Stimulated activated CD4-positive, alpha-beta T cell treated with anti-CD3 and anti-CD28 coated beads, Interleukin-15, amount 100 ng/mL, for 48 hours (primary cell): ENCODE measurements around the gene TMOD3.
"Not testable (repeated sequence)": the region's sequence is repeated elsewhere in the genome, so short reads cannot be mapped to it uniquely, and the experiment has no call there.

ENCODE experiments used
- DNase-seq, 2 donors: peaks; one replicate each; pipeline ENCODE4 v3.0.0-alpha.2; 2020; ENCODE audit warnings: low read depth in 2 of 2

Gene TMOD3

DNA sequence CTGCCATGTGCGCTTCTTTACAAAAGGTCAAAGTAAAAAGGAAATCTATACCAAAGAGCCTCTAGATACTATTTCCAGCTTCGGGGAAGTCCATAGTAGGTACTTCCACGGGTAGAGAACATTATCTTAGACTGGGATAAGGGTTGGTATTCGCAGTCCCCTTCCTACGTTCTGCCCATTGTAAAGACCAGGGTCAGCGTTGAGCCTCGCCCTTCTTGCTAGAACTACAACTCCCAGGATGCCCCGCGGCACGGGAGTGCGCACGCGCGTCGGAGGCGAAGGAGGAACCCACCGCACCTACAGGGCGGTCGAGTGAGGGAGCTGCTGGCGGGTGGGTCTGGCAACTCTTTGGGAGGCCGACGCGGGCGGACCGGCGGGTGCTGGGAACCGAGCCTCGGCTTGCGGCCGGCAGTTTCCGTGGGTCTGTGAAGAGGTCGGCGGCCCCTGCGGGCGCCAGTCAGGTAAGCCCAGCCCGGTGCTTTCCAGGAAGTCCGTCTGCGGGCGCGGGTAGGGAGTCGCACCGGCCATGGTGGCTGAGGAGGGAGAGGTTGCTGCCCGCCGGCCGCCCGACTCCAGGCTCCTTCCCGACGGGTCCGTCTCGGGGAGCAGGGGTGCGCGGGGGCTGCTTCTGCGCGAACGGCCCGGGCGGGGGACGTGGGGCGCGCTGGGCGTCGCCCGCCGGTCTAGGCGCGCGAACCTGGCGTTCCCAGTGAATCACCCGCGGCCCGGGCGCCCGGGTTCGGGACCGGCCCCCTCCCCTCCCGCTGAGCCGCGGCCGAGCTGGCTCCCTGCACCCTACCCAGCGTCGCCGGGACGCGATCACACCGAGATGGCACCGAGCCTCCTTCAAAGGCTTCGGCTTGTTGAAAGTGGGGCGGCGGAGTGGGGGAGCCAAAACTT, at the start of gene TMOD3:
TMOD3 (plus strand) TSS at position 278 of the 900 bp plus-strand sequence. CDS start 33,232 bp downstream, outside the sequence.
- DNase-seq, result peak; percentile 82 to 85

DNA sequence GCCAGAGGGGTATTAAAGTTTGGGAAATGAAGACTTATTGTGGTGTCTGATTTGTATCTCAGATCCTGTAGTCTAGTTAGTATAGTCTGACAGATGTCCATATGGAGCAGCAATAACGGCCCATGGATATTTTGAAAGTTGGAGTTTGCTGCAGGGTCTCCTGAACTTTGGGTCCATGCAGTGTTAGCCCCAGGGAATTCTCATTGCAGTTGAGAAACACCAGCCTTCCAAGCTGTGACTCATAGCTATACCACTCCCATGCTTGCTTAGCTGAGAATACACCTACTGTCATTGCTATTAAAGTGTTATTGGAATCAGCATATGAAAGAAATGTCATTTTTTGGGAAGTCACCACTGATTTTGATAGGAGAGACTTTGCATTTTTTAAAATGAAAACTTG, 48.8 kb upstream of the TMOD3 start:
- no peak for DNase-seq

DNA sequence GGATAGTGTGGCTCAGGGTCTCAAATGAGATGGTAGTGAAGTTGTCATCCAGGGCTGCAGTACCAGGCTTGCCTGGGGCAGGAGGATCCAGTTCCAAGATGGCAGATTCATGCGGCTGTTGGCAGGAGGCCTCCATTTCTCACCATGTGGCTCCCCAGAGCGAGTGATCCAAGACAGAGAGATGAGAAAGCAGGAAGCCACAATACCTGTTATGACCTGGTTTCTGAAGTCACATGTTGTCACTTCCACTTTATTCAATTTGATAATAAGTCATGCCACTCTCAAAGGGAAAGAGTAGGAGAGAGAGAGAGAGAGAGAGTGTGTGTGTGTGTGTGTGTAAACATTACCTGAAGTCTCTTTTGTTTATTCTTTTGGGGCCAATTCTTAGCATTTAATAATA, 47.9 kb upstream of the TMOD3 start:
- no peak for DNase-seq

DNA sequence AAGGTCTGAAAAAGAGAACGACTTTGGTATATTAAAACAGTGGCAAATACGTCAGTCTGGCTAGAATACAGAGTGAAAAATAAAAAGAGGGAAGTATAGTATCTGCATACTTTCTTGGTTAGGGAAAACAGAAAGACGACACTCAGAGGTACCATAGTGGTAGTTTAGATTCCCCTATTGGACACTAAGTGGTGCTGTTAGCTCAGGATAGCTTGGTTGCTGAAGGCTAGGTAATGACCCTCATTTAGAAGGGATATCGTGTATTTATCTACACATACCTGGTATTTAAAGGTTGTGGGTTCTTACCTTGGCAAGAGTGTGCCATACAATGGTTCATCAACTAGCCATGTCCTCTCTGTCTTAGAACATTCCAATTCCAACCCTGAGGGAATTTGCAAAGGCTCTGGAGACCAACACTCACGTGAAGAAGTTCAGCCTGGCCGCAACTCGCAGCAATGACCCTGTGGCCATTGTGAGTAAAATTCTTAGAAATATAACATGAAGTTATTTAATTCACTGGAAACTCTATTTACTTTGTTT, 47.0 kb upstream of the TMOD3 start:
- DNase-seq, result no peak

DNA sequence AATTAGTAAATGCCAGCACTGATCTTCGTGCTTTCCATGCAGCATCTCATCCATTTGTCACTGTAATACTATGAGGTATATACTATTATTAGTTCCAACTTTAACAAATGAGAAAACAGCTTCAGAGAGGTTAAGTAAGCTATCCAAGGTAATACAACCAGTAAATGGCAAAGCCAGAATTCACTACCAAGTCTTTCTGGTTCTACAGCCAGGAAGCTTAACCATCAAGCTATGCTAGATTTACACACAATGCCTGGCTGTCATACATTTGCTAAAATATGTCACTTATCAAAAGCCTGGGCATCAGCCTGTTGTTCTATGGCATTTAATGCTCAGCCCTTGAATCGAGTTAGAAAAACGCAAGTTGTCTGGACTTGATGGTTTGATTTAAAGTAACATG, 45.5 kb upstream of the TMOD3 start:
- DNase-seq, result no peak

DNA sequence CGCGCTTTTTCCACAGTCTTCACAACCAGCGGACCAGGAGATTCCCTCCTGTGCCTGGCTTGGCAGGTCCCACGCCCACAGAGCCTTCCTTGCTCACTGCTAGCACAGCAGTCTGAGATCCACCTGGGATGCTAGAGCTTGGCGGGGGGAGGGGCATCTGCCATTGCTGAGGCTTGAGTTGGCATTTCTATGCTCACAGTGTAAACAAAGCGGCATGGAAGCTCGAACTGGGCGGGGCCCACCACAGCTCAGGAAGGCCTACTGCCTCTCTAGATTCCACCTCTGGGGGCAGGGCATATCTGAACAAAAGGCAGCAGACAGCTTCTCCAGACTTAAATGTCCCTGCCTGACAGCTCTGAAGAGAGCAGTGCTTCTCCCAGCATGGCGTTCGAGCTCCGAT, 42.3 kb upstream of the TMOD3 start:
- not testable (repeated sequence) for DNase-seq

DNA sequence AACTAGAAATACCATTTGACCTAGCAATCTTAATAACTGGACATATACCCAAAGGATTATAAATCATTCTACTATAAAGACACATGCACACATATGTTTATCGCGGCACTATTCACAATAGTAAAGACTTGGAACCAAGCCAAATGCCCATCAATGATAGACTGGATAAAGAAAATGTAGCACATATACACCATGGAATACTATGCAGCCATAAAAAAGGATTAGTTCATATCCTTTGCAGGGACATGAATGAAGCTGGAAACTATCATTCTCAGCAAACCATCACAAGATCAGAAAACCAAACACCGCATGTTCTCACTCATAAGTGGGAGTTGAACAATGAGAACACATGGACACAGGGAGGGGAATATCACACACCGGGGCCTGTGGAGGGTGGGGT, 37.0 kb upstream of the TMOD3 start:
- not testable (repeated sequence) for DNase-seq

DNA sequence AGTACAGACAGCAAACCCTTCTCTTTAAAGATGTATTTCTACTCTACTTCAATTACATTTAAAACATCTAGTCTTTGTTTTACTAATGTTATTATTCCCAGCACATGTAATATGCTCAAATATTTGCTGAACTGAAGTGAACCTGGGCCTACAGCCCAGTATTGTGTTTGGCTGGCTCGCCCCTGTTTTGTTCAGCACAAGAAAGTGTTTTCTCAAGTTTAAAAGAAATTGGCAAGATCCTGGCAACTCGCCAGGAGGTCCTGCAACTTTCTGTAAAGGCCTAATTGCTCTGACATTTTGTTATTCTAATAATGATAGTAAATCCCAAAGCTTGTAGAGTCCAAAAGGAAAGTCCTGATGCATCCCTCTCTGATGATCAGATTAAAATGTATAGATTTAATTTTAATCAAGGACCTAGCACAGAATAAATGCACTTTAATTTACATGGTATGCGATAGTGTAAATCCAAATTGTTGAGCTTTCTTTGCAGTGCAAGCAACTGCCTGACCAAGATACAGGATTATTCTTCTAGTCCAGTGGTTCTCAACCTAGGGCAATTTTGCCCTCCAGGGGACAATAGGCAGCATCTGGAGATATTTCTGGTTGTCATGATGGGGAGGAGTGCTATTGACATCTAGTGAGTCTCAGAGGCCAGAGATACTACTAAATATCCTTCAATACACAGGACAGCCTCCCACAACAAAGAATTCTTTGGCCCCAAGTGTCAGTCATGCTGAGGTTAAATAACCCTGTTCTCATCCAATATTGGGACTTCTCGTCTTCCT, 35.7 kb upstream of the TMOD3 start:
- no peak for DNase-seq

DNA sequence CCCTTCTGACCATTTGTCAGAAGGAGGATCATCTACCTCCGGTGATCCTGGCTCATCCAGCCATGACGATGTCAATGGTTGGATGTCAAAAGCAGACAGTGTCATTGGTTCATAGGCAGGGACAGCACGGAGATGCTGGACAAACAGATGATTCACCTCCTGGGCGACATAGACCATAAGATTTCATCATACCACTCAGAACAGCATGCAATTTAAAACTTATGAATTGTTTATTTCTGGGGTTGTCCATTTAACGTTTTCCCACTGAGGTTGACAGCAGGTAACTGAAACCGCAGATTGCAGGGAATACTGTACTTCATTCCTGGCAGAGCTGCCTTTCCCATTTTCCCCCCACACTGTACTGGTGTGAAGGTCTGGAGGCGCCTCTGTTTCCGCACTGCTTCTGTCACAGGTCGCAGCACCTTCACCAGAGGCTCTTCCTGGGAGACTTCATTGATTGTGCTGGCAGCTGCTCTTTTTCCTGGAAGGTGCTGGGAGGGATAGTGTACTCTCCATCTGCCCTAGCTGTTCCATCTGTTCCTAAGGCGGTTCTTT, 32.5 kb upstream of the TMOD3 start:
- no peak for DNase-seq

DNA sequence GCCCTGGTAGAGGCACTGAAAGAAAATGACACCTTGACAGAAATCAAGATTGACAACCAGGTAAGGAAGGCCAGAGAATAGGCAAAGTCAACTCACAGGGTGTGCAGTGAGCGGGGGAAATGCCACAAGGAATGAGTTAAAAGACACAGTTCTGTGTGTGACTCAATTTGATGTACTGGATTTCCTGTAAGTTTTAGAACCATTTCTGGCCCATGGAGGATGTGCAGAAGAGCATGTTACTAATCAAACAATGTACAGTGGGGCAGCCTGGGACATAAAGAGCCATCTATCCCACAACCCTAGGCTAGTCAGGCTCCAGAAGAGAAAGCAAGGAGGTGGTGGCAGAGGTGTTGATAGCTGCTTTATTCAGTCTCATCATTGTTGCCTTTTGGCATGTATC, 31.2 kb upstream of the TMOD3 start:
- no peak for DNase-seq

DNA sequence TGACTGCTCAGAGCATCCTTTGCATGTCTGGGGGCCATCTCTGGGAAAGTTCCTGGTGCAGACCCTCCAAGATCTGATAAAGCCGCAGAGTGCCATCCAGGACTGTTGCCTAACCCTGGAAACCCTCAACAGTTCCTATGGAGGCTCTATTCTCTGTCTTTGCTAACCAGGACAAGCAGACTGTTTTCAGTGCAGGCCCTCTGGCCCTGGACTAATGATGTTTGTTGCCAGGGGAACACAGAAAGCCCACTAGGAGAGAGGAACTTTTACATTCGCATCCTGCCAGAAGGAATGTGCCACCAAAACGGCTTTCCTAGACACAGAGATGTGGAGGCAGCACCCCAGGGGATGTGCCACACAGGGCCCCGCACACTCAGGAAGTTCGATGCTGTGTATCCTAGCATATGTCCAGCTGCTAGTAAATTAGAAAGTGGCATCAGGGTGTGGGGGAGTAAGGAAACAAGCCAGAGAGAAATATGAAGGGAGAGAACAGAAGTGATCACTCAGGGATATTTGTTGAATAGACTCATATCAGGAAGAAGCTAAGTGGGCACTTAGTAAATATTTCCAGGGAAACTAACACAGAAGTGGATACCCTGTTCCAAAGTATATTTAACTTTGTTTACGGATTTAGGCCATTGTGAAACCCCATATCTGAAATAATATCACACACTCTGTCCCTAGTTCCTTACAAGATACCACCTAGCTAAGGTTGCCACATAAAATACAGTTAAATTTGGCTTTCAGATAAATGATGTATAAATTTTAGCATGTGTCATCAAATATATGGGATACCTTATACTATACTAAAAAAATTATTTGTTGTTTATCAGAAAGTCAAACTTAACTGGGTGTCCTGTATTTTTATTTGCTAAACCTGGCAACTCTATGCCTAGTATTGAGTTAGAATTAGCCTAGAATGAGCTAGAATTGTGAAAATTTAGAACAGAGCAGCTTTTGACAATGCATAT, 29.9 kb upstream of the TMOD3 start:
- no peak for DNase-seq

DNA sequence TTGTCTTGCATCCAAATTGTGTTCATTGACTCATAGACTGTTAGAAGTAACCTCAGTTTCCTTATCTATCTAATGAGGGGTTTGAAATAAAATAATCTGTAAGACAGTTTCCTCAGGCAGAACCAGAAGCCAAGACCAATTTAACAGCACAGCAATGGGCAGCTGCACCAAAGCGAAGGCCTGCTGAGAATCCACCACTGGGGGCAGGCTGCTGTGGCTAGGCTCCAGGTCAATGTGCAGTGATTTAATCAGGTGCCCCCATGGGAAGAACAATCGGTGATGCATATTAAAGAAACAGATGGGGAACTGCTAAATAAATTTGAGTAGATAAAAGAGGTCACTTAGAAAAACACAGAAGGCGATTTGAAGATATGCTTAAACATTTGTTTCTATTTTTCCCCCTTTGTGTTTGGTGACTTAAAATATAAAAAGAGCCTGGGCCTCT, 28.0 kb upstream of the TMOD3 start:
- DNase-seq, result no peak

DNA sequence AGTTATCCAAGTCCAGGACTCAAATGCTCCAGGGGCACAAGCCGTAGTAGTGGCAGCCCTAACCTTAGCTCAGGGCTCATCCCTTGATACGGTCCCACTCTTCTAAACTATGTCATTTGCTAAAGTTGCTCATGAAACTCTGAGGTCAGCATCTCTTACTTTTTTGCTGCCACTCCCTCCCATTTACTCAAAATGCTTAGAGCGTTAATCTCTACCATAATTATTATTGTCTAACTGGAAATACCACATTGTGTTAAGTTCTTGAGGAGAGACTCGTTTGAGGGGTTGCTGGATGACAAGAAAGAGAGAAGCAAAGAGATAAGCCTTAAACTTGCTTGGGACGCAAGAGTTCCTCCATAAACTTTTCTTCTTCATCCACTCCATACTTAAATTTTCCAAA, 26.9 kb upstream of the TMOD3 start:
- DNase-seq, result no peak

DNA sequence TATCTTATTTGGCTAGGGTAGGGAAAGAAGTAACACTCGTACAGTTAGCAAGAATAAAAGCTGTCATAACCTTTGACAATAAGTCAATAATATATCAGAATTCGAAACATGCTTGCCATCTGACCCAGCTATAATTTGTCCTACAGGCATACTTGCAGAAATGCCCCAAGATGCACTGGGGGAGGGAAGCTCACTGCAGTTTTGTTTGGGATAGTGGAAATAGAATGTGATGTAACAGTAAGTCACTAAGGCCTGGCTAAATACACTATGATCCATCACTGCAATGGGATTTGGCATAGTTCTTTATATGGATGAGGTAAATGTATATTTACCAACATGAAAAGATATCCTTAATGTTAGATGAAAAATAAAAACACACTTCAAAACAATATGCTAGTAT, 25.5 kb upstream of the TMOD3 start:
- DNase-seq, result no peak

DNA sequence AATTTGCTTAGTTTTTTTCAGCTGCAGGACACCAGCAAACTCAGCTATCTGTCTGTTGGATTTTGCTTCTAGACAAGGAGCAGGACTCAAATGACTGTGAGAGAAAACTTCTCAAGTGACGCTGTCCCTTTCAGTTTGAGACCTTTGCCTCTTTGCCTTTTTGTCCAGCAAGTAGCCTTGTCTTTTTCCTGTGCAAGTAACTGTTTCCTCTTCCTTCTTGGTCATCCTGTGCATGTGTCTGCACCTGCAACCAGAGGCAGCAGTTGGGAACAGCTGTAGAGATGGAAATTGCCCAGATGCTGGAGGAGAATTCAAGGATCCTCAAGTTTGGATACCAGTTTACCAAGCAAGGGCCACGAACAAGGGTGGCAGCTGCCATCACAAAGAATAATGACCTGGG, 23.3 kb upstream of the TMOD3 start:
- DNase-seq, result no peak

DNA sequence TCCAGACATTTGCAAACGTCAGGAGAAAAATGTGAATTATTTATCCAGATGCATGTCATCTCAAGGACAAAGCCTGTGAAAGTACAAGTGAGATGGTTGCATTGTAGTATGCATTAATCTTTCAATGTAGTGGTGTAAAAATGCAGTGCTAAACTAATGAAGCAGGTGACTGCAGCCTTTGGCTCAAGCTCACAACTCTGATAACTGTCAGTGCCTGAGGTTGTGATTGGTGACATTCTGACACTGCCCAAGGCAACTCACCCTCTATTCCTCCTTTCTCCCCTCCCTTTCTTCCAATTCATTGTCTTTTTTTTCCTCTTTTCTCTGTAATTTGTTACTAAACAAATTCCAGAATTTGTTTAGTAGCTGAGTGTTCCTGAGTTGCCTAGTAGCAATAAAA, 20.0 kb upstream of the TMOD3 start:
- DNase-seq, result no peak

DNA sequence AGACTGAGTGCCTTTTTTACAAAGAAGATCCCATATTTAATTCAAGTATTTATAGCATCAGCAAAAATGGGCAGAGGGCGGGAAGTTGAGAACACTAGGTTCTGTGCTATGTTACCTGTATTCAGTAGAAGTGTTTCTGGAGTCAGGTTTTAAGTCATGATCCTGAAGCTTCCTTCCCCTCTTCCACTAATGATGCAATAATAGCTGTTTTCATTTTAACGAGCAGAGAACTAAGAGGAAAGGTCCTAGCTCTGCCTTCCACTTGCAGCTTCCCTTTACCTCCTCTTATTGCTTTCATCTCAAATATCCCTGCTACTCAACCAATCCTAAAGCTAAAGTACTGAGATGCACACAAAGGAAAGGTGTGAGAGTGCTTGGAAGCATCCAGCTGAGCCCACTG, 16.9 kb upstream of the TMOD3 start:
- no peak for DNase-seq

DNA sequence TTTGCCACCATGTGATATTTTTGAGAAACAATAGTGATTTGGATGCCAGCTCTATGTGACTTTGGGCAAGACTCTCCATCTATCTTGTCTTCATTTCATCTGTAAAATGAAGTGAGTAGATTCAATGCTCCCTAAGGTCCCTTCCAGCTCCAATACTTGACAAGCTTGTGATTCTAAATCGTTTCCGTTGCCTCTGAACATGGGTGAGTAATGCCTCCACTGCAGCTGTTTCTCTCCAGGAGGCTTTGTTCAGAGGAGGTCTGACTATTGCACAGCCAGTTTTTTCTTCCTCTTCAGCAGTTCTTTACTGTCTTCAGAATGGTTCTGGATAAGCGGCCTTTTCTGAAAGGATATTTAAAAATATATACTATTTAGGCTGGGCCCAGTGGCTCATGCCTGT, 14.8 kb upstream of the TMOD3 start:
- no peak for DNase-seq

DNA sequence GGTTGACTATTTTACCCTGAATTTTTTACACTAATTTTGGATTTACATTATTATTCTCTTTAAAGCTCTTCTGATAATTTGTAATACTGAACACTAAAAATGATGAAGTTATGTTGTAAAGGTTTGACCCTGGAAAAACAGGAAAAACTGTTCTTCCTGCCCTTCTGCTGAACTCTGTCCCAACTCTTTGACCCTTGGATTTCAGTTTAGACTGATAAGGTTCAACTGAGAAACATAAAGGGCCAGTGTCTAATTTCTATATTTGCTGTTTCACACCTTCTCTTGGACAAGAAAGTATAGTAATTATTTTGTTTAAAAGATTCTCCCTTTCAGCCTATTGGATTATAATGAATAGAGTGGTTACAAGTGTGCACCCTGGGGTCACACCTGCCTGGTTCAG, 12.8 kb upstream of the TMOD3 start:
- no peak for DNase-seq

DNA sequence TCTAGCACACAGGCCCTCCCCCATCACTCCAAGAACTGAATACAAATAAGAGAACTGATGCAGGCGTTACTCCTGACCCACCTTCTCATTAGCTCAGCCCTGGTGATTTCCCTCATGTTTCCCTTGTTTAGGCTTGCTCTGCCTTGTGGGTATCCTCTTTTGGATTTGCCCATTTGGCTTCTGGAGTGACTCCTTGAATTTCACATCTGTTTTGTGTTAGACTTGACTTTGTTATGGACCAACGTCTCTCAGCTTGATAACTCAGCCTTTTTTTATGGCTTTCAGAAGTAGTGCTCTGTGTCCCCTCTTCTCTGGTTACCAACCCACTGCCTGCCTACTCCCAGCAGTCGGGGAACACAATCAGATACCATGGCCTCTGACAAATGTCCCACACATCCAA, 11.3 kb upstream of the TMOD3 start:
- DNase-seq, result no peak

DNA sequence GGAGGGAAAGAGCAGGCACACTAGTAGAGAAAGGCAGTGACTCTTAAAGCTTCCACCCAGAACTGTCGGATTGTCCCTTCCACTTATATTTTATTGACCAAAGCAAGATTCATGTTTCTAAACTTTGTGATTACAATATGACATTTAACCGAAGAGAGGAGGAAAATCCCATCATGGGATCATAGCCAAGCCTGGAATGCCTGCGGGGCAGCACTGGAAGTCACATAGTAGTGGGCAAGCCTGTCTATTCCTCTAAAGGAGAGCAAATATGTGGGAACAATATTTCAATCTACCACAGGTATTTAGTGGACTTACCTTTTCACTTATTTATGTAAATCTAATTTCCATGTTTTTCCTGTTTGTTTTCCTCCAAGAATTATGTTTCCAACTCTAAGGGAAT, 3.8 kb upstream of the TMOD3 start:
- DNase-seq, result no peak
